ENCODE results near the gene PACS2.
"Not testable (repeated sequence)": the region's sequence is repeated elsewhere in the genome, so short reads cannot be mapped to it uniquely, and the experiment has no call there.

Gene PACS2

GRCh38 chr14:105333020-105333490, 18.5 kb downstream of the PACS2 start:
- no peak for DNase-seq (ENCODE audit: low read depth)

- DNase-seq (ENCODE audit: low read depth) = no peak
These were observed 19.2 kb downstream of the PACS2 start for GRCh38 chr14:105333613-105334364.

- DNase-seq (ENCODE audit: low read depth) = no peak
These were observed 20.1 kb downstream of the PACS2 start for GRCh38 chr14:105334383-105335230.

GRCh38 chr14:105335231-105335542, 20.6 kb downstream of the PACS2 start:
- DNase-seq (ENCODE audit: low read depth) = not testable (repeated sequence)

GRCh38 chr14:105335735-105336476, 21.4 kb downstream of the PACS2 start:
- no peak for DNase-seq (ENCODE audit: low read depth)

GRCh38 chr14:105336477-105337287, 22.1 kb downstream of the PACS2 start:
- DNase-seq (ENCODE audit: low read depth) = no peak

- DNase-seq (ENCODE audit: low read depth) = no peak
These were observed 22.9 kb downstream of the PACS2 start for GRCh38 chr14:105337433-105337832.

GRCh38 chr14:105337966-105338741, 23.6 kb downstream of the PACS2 start:
- no peak for DNase-seq (ENCODE audit: low read depth)

- DNase-seq (ENCODE audit: low read depth) = no peak
These were observed 26.5 kb downstream of the PACS2 start for GRCh38 chr14:105340821-105341733.

- DNase-seq (ENCODE audit: low read depth) = no peak
These were observed 28.6 kb downstream of the PACS2 start for GRCh38 chr14:105343194-105343593.

GRCh38 chr14:105346200-105346533, 31.6 kb downstream of the PACS2 start:
- no peak for DNase-seq (ENCODE audit: low read depth)

GRCh38 chr14:105346876-105347586, 32.5 kb downstream of the PACS2 start:
- no peak for DNase-seq (ENCODE audit: low read depth)

GRCh38 chr14:105347587-105347968, 33.0 kb downstream of the PACS2 start:
- DNase-seq (ENCODE audit: low read depth) = no peak

- DNase-seq (ENCODE audit: low read depth) = no peak
These were observed 33.8 kb downstream of the PACS2 start for GRCh38 chr14:105348169-105348944.

GRCh38 chr14:105348945-105349699, 34.6 kb downstream of the PACS2 start:
- no peak for DNase-seq (ENCODE audit: low read depth)

GRCh38 chr14:105349992-105350391, 35.4 kb downstream of the PACS2 start:
- DNase-seq (ENCODE audit: low read depth) = no peak

- no peak for DNase-seq (ENCODE audit: low read depth)
These were observed 36.1 kb downstream of the PACS2 start for GRCh38 chr14:105350450-105351244.

Measured in HS-5 (cell line).